Spleen (tissue), 7 donors: ENCODE results near the gene KDM5B.

Experiments used
- POLR2A ChIP-seq, 3 donors: fragments of 450-650 bp; IDR thresholded peaks; one replicate each; pipeline ENCODE4 v1.5.1; 2017; ENCODE audit warnings: antibody characterized with exemption in 3 of 3, mild to moderate bottlenecking in 1 of 3
- TF ChIP-seq, protein P1 (sequence below), 11 experiments: fragments of 200-600 bp in 7 of 11; fragments of 450-650 bp in 4 of 11; sonication (generic) in 4 of 11; IDR thresholded peaks in 8 of 11; conservative IDR thresholded peaks in 3 of 11; 1 replicate in 7 of 11; 2 replicates in 4 of 11; pipeline versions ENCODE4 v1.4.0 to v1.8.0; 2016 to 2021; ENCODE audit warnings: antibody characterized with exemption in 11 of 11, inconsistent platforms in 4 of 11, mild to moderate bottlenecking in 1 of 11
- donor health status: DM: no; HTN: no; CAD: no; lungs with moderate emphysema.
- donor health status: DM: no; HTN: no; CAD: no.
- donor health status: DM: no; HTN: no; CAD: no.

DNA sequence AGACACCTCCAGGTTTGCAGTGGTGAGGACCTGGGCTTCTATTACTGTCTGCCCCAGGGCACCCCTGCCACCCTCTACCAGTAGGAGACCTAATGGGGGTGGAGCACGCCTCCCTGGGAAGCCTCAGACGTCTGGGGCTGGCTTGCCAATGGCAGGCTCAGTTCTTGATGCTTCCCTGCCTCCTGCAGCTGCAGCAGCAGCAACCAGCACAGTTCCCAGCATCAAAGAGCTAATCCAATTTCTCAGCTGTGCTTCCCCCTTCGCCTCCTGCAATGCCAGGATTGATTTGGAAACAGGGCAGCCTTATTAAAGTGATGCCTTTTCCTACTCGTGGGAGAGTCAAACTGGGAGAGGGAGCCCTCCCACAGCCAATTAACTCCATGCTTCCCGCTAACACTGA is 106.1 kb downstream of the KDM5B start:
- TF ChIP-seq, protein P1, sequence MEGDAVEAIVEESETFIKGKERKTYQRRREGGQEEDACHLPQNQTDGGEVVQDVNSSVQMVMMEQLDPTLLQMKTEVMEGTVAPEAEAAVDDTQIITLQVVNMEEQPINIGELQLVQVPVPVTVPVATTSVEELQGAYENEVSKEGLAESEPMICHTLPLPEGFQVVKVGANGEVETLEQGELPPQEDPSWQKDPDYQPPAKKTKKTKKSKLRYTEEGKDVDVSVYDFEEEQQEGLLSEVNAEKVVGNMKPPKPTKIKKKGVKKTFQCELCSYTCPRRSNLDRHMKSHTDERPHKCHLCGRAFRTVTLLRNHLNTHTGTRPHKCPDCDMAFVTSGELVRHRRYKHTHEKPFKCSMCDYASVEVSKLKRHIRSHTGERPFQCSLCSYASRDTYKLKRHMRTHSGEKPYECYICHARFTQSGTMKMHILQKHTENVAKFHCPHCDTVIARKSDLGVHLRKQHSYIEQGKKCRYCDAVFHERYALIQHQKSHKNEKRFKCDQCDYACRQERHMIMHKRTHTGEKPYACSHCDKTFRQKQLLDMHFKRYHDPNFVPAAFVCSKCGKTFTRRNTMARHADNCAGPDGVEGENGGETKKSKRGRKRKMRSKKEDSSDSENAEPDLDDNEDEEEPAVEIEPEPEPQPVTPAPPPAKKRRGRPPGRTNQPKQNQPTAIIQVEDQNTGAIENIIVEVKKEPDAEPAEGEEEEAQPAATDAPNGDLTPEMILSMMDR (IDR thresholded peaks at IDR 0.05 in 8 of 11, conservative IDR thresholded peaks at IDR 0.05 in 3 of 11): no peak
- TF ChIP-seq POLR2A (IDR thresholded peaks at IDR 0.05): no peak
